Mesenteric fat pad (tissue), 1 donor: ENCODE data around the gene SENP6. TPM values are rescaled to one million over a fixed set of nuclear protein-coding genes. Genes with fewer than 3 reads are reported as not detected.
"Not testable (repeated sequence)": the region's sequence is repeated elsewhere in the genome, so short reads cannot be mapped to it uniquely, and the experiment has no call there.

Experiments used
- DNase-seq: peaks from one replicate; pipeline ENCODE4 v3.0.0-alpha.2; 2020; ENCODE audit warnings: low spot score
- long read RNA-seq: library from polyadenylated mRNA; unstranded; transcript quantifications from one replicate; pipeline ENCODE4 v2.0.0, GENCODE V29; 2020
- total RNA-seq: library from RNA; stranded (reverse); fragmentation: NEBNext Ultra II Directional; extraction: Animal tissue kit (Norgen Biotek cat#: 25700); gene quantifications from one replicate; pipeline ENCODE4 v1.2.1, GENCODE V29; 2021
- donor health status: DM: yes; HTN: yes; CAD: no.

The SENP6 gene
- 93.8 TPM for total RNA-seq
- long read RNA-seq, partial matches to known transcripts: 17 of 35 reads
- long read RNA-seq, other reads (novel, unspliced or antisense): 15 of 35 reads

GRCh38 chr6:75601304-75602245 lies at the start of gene SENP6:
Gene SENP6 (plus strand): TSS chr6:75601880. CDS start chr6:75602525, 645 bp downstream.
- DNase-seq: peak; percentile 93

- no peak for DNase-seq
These were observed 45.4 kb upstream of the SENP6 start for GRCh38 chr6:75556240-75556639.

- no peak for DNase-seq
These were observed 44.6 kb upstream of the SENP6 start for GRCh38 chr6:75557068-75557467.

GRCh38 chr6:75563032-75563431 lies 38.6 kb upstream of the SENP6 start:
- no peak for DNase-seq

GRCh38 chr6:75566137-75566767 lies 35.4 kb upstream of the SENP6 start:
- no peak for DNase-seq

GRCh38 chr6:75568100-75568499 lies 33.6 kb upstream of the SENP6 start:
- DNase-seq: no peak

- no peak for DNase-seq
These were observed 32.7 kb upstream of the SENP6 start for GRCh38 chr6:75568965-75569364.

- not testable (repeated sequence) for DNase-seq
These were observed 31.0 kb upstream of the SENP6 start for GRCh38 chr6:75570671-75571070.

GRCh38 chr6:75572072-75572471 lies 29.6 kb upstream of the SENP6 start:
- no peak for DNase-seq

- no peak for DNase-seq
These were observed 21.7 kb upstream of the SENP6 start for GRCh38 chr6:75579951-75580350.

GRCh38 chr6:75581231-75581630 lies 20.4 kb upstream of the SENP6 start:
- DNase-seq: no peak

- DNase-seq: not testable (repeated sequence)
These were observed 17.1 kb upstream of the SENP6 start for GRCh38 chr6:75584552-75584951.

GRCh38 chr6:75588948-75589347 lies 12.7 kb upstream of the SENP6 start:
- DNase-seq: no peak

- no peak for DNase-seq
These were observed 11.3 kb upstream of the SENP6 start for GRCh38 chr6:75590370-75590769.

- DNase-seq: not testable (repeated sequence)
These were observed 5.3 kb upstream of the SENP6 start for GRCh38 chr6:75596380-75596779.

GRCh38 chr6:75600768-75601167 lies 912 bp upstream of the SENP6 start:
- no peak for DNase-seq

GRCh38 chr6:75602246-75603105 lies 796 bp downstream of the SENP6 start:
- DNase-seq: no peak

GRCh38 chr6:75603106-75603420 lies 1.4 kb downstream of the SENP6 start:
- DNase-seq: no peak

GRCh38 chr6:75604294-75604693 lies 2.6 kb downstream of the SENP6 start:
- no peak for DNase-seq

GRCh38 chr6:75605635-75606034 lies 4.0 kb downstream of the SENP6 start:
- no peak for DNase-seq

GRCh38 chr6:75608304-75608703 lies 6.6 kb downstream of the SENP6 start:
- DNase-seq: no peak
